Left renal cortex interstitium (tissue), 4 donors: Measurements from ENCODE around the gene SMARCA2. TPM values are rescaled to one million over a fixed set of nuclear protein-coding genes. Genes with fewer than 3 reads are reported as not detected.

Experiments used
- DNase-seq, 4 donors: peaks; one replicate each; pipeline ENCODE4 v3.0.0-alpha.2; 2013; ENCODE audit warnings: low read depth in 4 of 4, low spot score in 2 of 4, missing footprints in 1 of 4
- polyA plus RNA-seq, 4 donors: library from polyadenylated mRNA; unstranded; fragments of 120-200 nt; gene quantifications; one replicate each; pipeline ENCODE4 v1.2.1, GENCODE V29; 2013; ENCODE audit not compliant: insufficient read length in 4 of 4

The SMARCA2 gene
- polyA plus RNA-seq, 4 donors = 89.4 to 162 (median 117) TPM

DNA sequence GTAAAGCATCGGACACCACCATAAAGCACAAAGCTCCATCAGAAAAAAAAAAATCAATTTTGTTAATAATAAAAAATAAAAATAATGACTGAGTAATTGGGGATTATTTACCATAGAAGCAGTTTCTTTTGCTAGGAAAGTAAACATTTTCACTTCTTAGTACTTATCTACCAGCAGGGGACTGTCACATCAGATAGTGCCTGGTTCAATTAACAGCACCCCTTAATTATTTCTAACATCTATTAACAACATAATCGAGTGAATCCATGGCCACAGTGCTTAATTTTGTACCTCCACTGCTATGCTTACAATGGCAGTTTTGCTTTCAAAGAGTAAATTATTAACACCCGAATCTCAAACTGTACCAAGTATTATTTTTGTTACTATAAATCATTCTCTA, 221.7 kb downstream of the SMARCA2 start:
- no peak for DNase-seq

DNA sequence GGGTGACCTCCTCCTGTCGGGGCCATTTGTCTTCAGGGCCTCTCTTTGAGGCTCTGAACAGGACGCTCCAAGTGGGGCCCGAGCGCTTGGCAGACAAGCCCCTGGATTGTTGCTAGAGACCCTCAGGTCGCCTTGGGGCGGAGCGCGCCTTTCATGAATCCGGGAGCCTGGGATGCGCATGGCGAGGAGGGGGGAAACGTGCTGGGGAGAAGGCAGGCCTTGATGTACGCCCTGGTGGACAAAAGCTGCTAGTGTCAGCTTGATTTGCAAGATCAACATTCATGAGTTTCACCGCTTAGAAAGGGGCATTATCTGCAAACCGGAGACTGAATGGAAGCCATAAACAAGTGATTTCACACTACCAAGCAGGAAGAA, 226.3 kb downstream of the SMARCA2 start:
- DNase-seq = peak in 3 of 4 donors; percentile 32 to 86 (median 73)

DNA sequence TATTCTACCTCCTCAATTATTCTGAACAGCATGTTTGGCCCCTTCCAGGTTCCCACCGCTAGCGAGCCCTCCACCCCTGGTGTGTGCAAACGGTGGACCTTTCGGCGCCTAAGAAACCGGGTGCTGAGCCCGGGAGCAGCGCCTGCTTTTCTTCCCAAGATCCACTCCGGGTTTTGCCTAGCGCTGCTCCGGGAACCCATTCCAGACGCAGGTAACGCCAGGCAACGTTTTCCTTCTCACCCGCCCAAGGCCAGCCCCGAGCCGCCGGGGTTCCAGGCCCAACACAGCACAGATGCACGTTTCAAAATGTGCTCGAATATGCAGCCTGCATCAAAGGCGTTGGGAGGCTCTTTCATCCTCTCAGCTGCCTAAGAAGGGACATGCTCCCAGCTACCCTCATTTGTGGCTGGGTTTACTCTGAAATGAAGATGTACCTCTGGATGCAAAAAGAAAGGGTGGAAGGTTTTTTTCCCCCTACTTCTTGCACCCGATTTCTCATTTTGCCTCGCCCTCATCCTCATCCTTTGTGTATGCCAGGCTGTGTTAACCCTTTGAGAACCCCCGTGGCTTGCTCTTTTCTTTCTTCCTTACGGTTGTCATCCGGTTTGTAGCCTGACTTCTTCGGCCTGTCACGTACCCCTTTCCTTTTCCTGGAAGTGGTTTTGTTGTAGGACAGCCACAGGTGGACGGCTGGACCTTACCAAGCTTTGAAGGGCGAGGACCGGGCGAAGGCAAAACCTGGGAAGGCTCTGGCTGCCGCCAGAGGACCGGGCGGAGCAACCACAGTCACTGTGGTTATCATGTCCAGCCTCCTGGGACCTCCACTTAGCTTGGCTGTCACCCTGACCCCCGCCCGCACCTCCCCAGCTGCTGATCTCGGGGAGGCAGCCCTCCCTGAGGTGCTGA, 226.9 kb downstream of the SMARCA2 start:
- peak; percentile 90 to 95 (median 92) for DNase-seq

DNA sequence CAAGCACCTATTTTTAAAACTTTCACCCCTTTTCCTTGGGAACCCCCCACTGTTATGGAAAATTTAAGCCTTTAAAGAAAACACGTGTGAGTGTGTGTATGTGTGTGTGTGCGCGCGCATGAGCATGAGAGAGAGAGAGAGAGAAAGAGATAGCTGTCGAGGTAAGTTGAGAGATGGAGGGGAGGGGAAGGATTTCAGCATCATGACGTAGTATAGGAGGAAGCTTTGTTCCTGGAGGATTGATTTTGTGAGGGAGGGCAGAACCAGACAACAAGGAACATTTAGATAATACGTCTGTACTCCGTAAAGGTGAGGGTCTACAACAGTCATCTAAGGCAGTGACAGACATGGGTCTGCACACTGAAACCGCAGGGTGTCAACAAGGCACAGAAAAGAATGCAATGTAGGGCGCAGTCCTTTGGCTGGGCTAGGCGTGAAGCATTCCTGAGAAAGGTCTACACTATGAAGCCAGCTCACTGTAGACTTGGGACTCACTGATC, 227.7 kb downstream of the SMARCA2 start:
- no peak for DNase-seq
